Vagina (tissue), 2 donors: ENCODE results near the gene EHBP1. TPM values are rescaled to one million over a fixed set of nuclear protein-coding genes. Genes with fewer than 3 reads are reported as not detected.
"Not testable (repeated sequence)": the region's sequence is repeated elsewhere in the genome, so short reads cannot be mapped to it uniquely, and the experiment has no call there.

Experiments
- DNase-seq, 2 donors: peaks; one replicate each; pipeline ENCODE4 v3.0.0-alpha.2; 2017; ENCODE audit errors: extremely low spot score in 2 of 2
- H3K27ac ChIP-seq: fragments of 200-600 bp; sonication (generic); one replicate; pipeline ENCODE4 v1.5.1; 2019
- H3K27me3 ChIP-seq: fragments of 200-600 bp; sonication (generic); one replicate; pipeline ENCODE4 v1.5.1; 2019
- H3K36me3 ChIP-seq, 2 donors: fragments of 200-600 bp; sonication (generic); one replicate each; pipeline ENCODE4 v1.5.1; 2017 to 2019
- H3K4me1 ChIP-seq: fragments of 200-600 bp; sonication (generic); one replicate; pipeline ENCODE4 v1.5.1; 2019
- H3K4me3 ChIP-seq, 2 donors: fragments of 200-600 bp; sonication (generic); 1 replicate in 1 of 2; 2 replicates in 1 of 2; pipeline ENCODE4 v1.5.1; 2016 to 2019
- H3K9me3 ChIP-seq: fragments of 200-600 bp; sonication (generic); one replicate; pipeline ENCODE4 v1.5.1; 2019
- POLR2A ChIP-seq, 2 donors: fragments of 450-650 bp; IDR thresholded peaks; one replicate each; pipeline ENCODE4 v1.6.1; 2017; ENCODE audit warnings: antibody characterized with exemption in 2 of 2, mild to moderate bottlenecking in 2 of 2, moderate library complexity in 2 of 2
- POLR2AphosphoS5 ChIP-seq, 2 donors: sonication (generic); formaldehyde crosslinking; IDR thresholded peaks; one replicate each; pipeline ENCODE4 v1.9.0; 2017; ENCODE audit warnings: antibody characterized with exemption in 2 of 2, mild to moderate bottlenecking in 2 of 2, low read depth in 1 of 2; ENCODE audit not compliant: insufficient read depth in 1 of 2
- intact Hi-C: fragments of 100-400 bp; cut with DNase I; formaldehyde crosslinking; loops from one replicate; pipeline ENCODE4 v1.15.1; 2023
- total RNA-seq: library from RNA; depleted of rRNA; stranded (reverse); fragments of >200 nt; gene quantifications from one replicate; pipeline ENCODE4 v1.2.3, GENCODE V29; 2016
- TF ChIP-seq, protein P1 (sequence below), 3 experiments: fragments of 450-650 bp in 2 of 3; fragments of 200-600 bp in 1 of 3; sonication (generic) in 1 of 3; IDR thresholded peaks; one replicate each; pipeline ENCODE4 v1.5.1; 2017 to 2019; ENCODE audit warnings: antibody characterized with exemption in 3 of 3, mild to moderate bottlenecking in 2 of 3, moderate library complexity in 2 of 3

EHBP1 gene
- total RNA-seq, 1 donor from 2014 or later, result 97.7 TPM

DNA sequence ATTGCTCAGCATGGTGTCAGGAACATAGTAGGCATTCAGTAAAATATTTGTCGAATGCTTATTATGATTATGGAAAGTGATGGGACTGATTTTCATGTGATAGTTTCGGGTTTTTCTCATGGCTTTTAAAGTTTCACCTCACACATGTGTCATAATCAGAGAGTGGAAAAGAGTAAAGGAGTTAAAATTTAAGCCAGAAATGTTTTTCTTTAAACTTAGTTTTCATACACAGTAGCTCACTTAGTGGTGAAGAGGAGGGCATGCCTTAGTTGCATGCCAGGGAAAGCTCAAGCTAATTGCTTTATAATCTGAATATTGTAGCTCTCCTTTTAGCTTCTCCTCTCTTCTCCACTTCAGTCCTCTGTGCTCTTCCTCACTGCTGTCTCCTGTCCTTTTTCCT is 38.0 kb downstream of the EHBP1 start:
- H3K9me3 ChIP-seq, result no peaks in the 10 kb centered on the region
- H3K27ac ChIP-seq, result no peak overlapping the region
- DNase-seq, result no peak
- H3K27me3 ChIP-seq, result no peaks in the 10 kb centered on the region
- H3K36me3 ChIP-seq, result no peaks in the 10 kb centered on the region
- H3K4me1 ChIP-seq, result peaks cover 54% of the 10 kb centered on the region
- intact Hi-C loops, result no loop called here
- TF ChIP-seq, protein P1, sequence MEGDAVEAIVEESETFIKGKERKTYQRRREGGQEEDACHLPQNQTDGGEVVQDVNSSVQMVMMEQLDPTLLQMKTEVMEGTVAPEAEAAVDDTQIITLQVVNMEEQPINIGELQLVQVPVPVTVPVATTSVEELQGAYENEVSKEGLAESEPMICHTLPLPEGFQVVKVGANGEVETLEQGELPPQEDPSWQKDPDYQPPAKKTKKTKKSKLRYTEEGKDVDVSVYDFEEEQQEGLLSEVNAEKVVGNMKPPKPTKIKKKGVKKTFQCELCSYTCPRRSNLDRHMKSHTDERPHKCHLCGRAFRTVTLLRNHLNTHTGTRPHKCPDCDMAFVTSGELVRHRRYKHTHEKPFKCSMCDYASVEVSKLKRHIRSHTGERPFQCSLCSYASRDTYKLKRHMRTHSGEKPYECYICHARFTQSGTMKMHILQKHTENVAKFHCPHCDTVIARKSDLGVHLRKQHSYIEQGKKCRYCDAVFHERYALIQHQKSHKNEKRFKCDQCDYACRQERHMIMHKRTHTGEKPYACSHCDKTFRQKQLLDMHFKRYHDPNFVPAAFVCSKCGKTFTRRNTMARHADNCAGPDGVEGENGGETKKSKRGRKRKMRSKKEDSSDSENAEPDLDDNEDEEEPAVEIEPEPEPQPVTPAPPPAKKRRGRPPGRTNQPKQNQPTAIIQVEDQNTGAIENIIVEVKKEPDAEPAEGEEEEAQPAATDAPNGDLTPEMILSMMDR (IDR thresholded peaks at IDR 0.05), result no peak
- TF ChIP-seq POLR2A (IDR thresholded peaks at IDR 0.05) (no peak), POLR2AphosphoS5 (IDR thresholded peaks at IDR 0.05; ENCODE audit: insufficient read depth in 1 of 2, low read depth in 1 of 2) (no peak)
- H3K4me3 ChIP-seq, result no peak overlapping the region

DNA sequence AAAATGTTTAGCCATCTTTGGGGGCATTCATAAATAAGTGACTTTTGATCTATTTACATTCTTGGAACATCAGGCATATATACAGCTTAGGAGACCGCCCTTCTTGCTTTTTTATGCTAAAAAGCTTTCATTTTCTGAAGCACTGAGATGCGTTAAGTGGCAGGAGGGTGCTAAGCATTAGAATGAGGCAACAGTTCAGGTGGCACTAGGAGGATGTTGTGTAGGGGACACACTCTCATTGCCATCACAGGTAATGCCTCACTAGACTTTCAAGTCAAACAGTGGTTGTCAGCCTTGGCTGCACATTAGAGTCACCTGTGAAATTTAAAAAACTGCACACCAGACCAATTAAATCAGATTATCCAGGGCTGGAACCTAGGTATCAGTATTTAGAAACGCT is 39.1 kb downstream of the EHBP1 start:
- H3K27ac ChIP-seq, result no peak overlapping the region
- no peak overlapping the region for H3K4me3 ChIP-seq
- intact Hi-C loops, result loop anchor here (5.0 kb wide), 1 partner anchor 1073 kb away; no protein-coding TSS in a partner anchor

DNA sequence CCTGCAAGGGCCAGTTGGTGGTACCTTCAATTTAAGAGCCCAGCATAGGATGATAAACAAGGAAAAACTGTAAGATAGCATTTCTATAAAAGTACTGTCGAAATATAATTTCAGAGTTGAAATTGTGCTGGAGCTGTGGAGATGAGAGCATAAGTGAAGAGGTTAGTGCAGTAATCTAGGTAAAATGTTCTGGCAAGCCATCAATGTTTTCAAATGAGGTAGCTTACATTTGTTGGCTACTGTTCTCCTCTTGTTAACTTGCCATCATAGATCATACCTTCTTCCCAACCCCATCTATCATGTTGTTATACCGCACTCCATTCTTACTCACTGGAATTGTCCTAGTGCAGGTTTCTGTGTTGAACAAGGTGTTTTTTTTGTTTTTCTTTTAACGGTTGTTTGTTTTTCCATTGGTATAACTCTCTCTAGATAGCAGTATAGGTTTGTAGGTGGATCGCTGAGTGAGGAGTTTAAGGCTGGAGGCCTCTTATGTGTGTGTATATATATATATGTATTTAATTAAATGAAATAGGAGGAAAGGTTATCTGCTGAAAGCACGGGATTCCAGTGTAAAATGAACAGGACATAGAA is 40.5 kb downstream of the EHBP1 start:
- Histone ChIP-seq H3K36me3 (no peaks in the 10 kb centered on the region), H3K4me3 (no peak overlapping the region), H3K27ac (no peak overlapping the region), H3K27me3 (no peaks in the 10 kb centered on the region), H3K9me3 (no peaks in the 10 kb centered on the region), H3K4me1 (peaks cover 32% of the 10 kb centered on the region)
- TF ChIP-seq, protein P1 (IDR thresholded peaks at IDR 0.05), result no peak
- TF ChIP-seq POLR2A (IDR thresholded peaks at IDR 0.05) (no peak), POLR2AphosphoS5 (IDR thresholded peaks at IDR 0.05; ENCODE audit: insufficient read depth in 1 of 2, low read depth in 1 of 2) (no peak)
- no peak for DNase-seq
- intact Hi-C loops, result loop anchor here (2.0 to 5.0 kb wide), 2 partner anchors 55 to 1071 kb away; no protein-coding TSS in a partner anchor

More for the DNA sequence above, 39.1 kb downstream of the EHBP1 start:
- Histone ChIP-seq H3K4me1 (peaks cover 43% of the 10 kb centered on the region), H3K27me3 (no peaks in the 10 kb centered on the region), H3K9me3 (no peaks in the 10 kb centered on the region), H3K36me3 (no peaks in the 10 kb centered on the region)
- no peak for TF ChIP-seq POLR2AphosphoS5 (IDR thresholded peaks at IDR 0.05; ENCODE audit: insufficient read depth in 1 of 2, low read depth in 1 of 2)
- no peak for DNase-seq

DNA sequence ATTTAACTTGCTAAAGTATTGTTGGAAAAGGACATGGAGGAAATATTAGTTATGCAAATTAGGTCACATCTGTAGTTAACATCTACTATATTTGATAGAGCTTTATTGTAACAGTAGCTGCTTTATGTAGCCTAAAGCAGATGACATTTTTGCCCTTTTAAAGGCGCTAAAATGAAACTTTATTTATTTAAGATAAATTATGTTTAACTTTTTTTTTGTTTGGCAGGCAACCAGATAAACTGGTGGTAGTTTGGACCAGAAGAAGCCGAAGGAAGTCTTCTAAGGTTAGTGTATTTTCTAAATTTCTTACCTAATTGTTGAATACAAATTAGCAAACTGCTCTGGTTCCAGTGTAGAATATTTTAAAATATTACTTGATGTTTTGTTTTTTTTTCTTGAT is 41.7 kb downstream of the EHBP1 start:
- Histone ChIP-seq H3K27ac (no peak overlapping the region), H3K36me3 (no peaks in the 10 kb centered on the region), H3K9me3 (no peaks in the 10 kb centered on the region), H3K4me1 (peaks cover 22% of the 10 kb centered on the region), H3K4me3 (no peak overlapping the region), H3K27me3 (no peaks in the 10 kb centered on the region)
- TF ChIP-seq, protein P1 (IDR thresholded peaks at IDR 0.05), result no peak
- no peak for TF ChIP-seq POLR2A (IDR thresholded peaks at IDR 0.05)
- TF ChIP-seq POLR2AphosphoS5 (IDR thresholded peaks at IDR 0.05; ENCODE audit: insufficient read depth in 1 of 2, low read depth in 1 of 2), result no peak
- intact Hi-C loops, result loop anchor here (2.0 to 5.0 kb wide), 2 partner anchors 56 to 1070 kb away; no protein-coding TSS in a partner anchor
- DNase-seq, result no peak

DNA sequence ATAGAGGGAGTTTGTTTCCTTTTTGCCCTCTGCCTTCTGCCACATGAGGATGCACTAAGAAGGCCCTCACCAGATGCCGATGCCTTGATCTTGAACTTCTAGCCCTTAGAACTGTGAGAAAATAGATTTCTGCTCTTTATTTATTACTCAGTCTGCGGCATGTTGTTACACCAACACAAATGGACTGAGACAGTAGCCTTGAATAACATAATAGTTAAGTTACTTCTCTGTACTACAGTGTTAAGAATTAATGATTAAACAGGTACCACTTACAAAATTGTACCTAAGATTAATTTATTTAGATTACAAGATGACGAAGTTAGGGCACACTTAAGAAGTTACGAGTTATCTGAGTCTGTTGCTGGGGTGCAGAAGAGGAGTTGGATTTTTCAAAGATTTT is 42.4 kb downstream of the EHBP1 start:
- Histone ChIP-seq H3K27ac (no peak overlapping the region), H3K27me3 (no peaks in the 10 kb centered on the region), H3K4me3 (no peak overlapping the region), H3K36me3 (no peaks in the 10 kb centered on the region), H3K4me1 (peaks cover 17% of the 10 kb centered on the region), H3K9me3 (no peaks in the 10 kb centered on the region)
- intact Hi-C loops, result loop anchor here (2.0 to 5.0 kb wide), 2 partner anchors 57 to 1069 kb away; no protein-coding TSS in a partner anchor
- DNase-seq, result no peak
- TF ChIP-seq POLR2AphosphoS5 (IDR thresholded peaks at IDR 0.05; ENCODE audit: insufficient read depth in 1 of 2, low read depth in 1 of 2) (no peak), POLR2A (IDR thresholded peaks at IDR 0.05) (no peak)
- TF ChIP-seq, protein P1 (IDR thresholded peaks at IDR 0.05), result no peak

DNA sequence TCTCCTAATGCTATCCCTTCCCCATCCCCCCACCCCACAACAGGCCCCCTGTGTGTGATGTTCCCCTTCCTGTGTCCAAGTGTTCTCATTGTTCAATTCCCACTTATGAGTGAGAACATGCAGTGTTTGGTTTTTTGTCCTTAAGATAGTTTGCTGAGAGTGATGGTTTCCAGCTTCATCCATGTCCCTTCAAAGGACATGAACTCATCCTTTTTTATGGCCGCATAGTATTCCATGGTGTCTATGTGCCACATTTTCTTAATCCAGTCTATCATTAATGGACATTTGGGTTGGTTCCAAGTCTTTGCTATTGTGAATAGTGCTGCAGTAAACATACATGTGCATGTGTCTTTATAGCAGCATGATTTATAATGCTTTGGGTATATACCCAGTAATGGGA is 43.6 kb downstream of the EHBP1 start:
- H3K4me3 ChIP-seq, H3K36me3 ChIP-seq, H3K9me3 ChIP-seq, H3K27me3 ChIP-seq, DNase-seq, H3K27ac ChIP-seq: not testable (repeated sequence)
- peaks cover 13% of the 10 kb centered on the region for H3K4me1 ChIP-seq
- intact Hi-C loops, result loop anchor here (5.0 kb wide), 1 partner anchor 1068 kb away; no protein-coding TSS in a partner anchor
